GM12801 (cell line): ENCODE results near the gene AIFM3.

Experiments used
- TF ChIP-seq, protein P1 (sequence below): IDR thresholded peaks from one replicate; pipeline ENCODE4 v1.5.1; 2011; ENCODE audit warnings: control low read depth; ENCODE audit not compliant: insufficient read length; ENCODE audit errors: extremely low read depth

AIFM3 gene

GRCh38 chr22:21030032-21030431, 63.0 kb downstream of the AIFM3 start:
- TF ChIP-seq, protein P1, sequence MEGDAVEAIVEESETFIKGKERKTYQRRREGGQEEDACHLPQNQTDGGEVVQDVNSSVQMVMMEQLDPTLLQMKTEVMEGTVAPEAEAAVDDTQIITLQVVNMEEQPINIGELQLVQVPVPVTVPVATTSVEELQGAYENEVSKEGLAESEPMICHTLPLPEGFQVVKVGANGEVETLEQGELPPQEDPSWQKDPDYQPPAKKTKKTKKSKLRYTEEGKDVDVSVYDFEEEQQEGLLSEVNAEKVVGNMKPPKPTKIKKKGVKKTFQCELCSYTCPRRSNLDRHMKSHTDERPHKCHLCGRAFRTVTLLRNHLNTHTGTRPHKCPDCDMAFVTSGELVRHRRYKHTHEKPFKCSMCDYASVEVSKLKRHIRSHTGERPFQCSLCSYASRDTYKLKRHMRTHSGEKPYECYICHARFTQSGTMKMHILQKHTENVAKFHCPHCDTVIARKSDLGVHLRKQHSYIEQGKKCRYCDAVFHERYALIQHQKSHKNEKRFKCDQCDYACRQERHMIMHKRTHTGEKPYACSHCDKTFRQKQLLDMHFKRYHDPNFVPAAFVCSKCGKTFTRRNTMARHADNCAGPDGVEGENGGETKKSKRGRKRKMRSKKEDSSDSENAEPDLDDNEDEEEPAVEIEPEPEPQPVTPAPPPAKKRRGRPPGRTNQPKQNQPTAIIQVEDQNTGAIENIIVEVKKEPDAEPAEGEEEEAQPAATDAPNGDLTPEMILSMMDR = no peak
